Small intestine (tissue), 7 donors: Measurements from ENCODE around the gene AURKB. TPM values are rescaled to one million over a fixed set of nuclear protein-coding genes. Genes with fewer than 3 reads are reported as not detected.

ENCODE experiments used
- DNase-seq, 2 donors: peaks; one replicate each; pipeline versions ENCODE4 v3.0.0 to v3.0.0-alpha.2; 2013
- FAIRE-seq: peaks from 2 replicates; lab custom pipeline; 2012; peaks lifted over from hg19 to GRCh38; lab: Jason Lieb, UNC
- H3K27ac ChIP-seq, 3 donors: one replicate each; pipeline ENCODE4 v1.5.1; 2013; ENCODE audit warnings: low read length in 2 of 3, mild to moderate bottlenecking in 2 of 3, control low read depth in 1 of 3, inconsistent platforms in 1 of 3, low read depth in 1 of 3, moderate library complexity in 1 of 3
- H3K27me3 ChIP-seq, 3 donors: one replicate each; pipeline ENCODE4 v1.6.1; 2013; ENCODE audit warnings: low read length in 3 of 3, inconsistent platforms in 1 of 3; ENCODE audit not compliant: control insufficient read depth in 3 of 3, insufficient read depth in 3 of 3
- H3K36me3 ChIP-seq, 3 donors: one replicate each; pipeline ENCODE4 v1.6.1; 2013; ENCODE audit warnings: low read length in 3 of 3, inconsistent platforms in 1 of 3, low read depth in 1 of 3, mild to moderate bottlenecking in 1 of 3, moderate library complexity in 1 of 3; ENCODE audit not compliant: control insufficient read depth in 3 of 3, insufficient read depth in 2 of 3
- H3K4me1 ChIP-seq, 3 donors: one replicate each; pipeline ENCODE4 v1.6.1; 2013; ENCODE audit warnings: low read length in 2 of 3, inconsistent platforms in 1 of 3, low read depth in 1 of 3, mild to moderate bottlenecking in 1 of 3, moderate library complexity in 1 of 3; ENCODE audit not compliant: control insufficient read depth in 3 of 3, insufficient read depth in 2 of 3
- H3K4me3 ChIP-seq, 3 donors: one replicate each; pipeline ENCODE4 v1.5.1; 2013; ENCODE audit warnings: low read length in 3 of 3, control low read depth in 1 of 3, inconsistent platforms in 1 of 3, low read depth in 1 of 3, mild to moderate bottlenecking in 1 of 3, moderate library complexity in 1 of 3
- H3K9me3 ChIP-seq, 2 donors: one replicate each; pipeline ENCODE4 v1.6.1; 2013; ENCODE audit warnings: low read depth in 1 of 2, low read length in 1 of 2; ENCODE audit not compliant: control insufficient read depth in 2 of 2, insufficient read depth in 1 of 2
- WGBS, 3 donors: extraction: QIAGEN DNeasy Blood & Tissue Kit; methylation state at CpG; one replicate each; pipeline ENCODE4 v1.1.7; 2013; 5-methylcytosine and 5-hydroxymethylcytosine counted together
- polyA plus RNA-seq, 4 donors: library from polyadenylated mRNA; stranded (reverse) in 3 of 4; unstranded in 1 of 4; fragments of 200-250 nt in 3 of 4; fragments of 120-200 nt in 1 of 4; gene quantifications; one replicate each; pipeline versions ENCODE4 v1.2.1 to v1.2.3, GENCODE V29; 2013
- donor health status: healthy with polysubstance abuse.
- donor health status: control.
- donor health status: control.
- donor health status: Bipolar disorder and iron deficiency.
- donor health status: healthy.

Gene AURKB
- polyA plus RNA-seq, 4 donors = 4.9 to 48.4 (median 14.3) TPM

DNA sequence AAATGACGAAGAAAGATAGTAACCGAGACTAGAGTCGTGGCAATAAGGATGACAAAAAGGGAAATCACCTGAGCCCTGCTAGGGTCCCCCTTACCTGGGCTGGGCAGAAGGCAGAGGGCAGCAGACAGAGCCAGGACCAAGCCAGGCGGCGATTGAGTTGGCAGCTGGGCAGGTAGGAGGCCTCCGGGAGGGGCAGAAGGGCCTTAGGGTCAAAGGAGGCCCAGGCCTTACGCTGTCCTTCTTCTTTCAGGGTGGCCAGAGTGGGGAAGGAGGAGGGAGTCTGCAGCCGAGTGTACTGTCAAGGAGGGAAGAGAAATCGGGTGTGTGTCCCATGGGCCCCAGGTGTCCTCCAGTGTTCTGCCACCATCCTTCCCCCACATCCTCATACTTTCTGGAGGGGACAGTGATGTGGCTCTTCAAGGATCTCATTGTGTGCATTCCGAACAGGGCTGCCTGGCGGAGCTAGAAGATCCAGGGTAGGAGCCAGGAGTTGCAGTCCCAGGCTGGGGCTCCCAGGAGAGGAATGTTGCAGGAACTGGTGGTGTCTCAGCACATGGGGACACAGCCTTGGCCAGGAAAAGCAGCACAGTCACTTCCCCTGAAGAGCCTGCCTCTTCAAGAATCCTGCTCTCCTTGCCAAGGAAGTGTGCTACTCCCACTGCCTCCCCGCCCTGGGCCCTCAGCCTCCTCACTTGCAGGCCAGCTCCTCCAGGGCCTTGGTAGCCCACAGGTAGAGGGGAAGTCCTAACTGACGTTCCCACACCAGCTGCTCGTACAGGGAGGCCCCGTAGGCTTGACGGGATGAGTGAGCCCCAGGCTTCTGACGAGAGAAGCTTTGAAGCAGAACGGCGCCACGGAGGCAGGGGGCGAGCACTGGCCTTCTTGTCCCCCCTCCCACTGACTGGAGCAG, 24.2 kb upstream of the AURKB start:
- WGBS, 3 donors = 94 to 96% (median 95%) methylated on average over 20 to 21 of the region's 21 CpGs
- DNase-seq (no peak), FAIRE-seq (no peak)

DNA sequence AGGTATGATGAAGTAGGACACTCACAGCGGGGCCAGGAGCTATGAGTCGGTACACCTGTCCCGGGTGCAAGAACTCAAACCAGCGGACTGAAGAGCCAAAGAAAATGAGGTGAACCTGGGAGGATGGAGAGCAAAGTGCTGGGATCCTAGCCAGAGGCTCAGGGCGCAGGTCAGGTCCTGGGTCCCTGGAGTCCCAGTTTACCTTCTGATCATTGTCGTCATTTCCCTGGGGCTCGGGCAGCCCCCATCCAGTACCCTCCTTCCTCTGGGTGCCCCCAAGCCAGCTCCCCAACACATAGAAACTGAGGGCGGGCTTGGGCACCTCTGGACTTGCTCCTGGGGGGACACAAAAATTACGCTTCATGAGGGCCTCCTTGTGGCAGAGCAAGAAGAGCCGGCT, 21.3 kb upstream of the AURKB start:
- Histone ChIP-seq H3K27ac (no peak overlapping the region), H3K4me3 (no peak overlapping the region), H3K27me3 (no peaks in the 10 kb centered on the region), H3K4me1 (peaks cover 0 to 11% (median 0%) of the 10 kb centered on the region in 3 donors), H3K9me3 (no peaks in the 10 kb centered on the region), H3K36me3 (peaks cover 32 to 88% (median 41%) of the 10 kb centered on the region in 3 donors)
- WGBS, 3 donors = 94 to 96% (median 96%) methylated on average over 10 of the region's 10 CpGs
- no peak for DNase-seq
- FAIRE-seq = no peak

More for the DNA sequence above, 24.2 kb upstream of the AURKB start:
- H3K4me3 ChIP-seq = no peak overlapping the region
- peaks cover 38 to 82% (median 39%) of the 10 kb centered on the region in 3 donors for H3K36me3 ChIP-seq
- no peak overlapping the region for H3K27ac ChIP-seq
- no peaks in the 10 kb centered on the region for H3K4me1 ChIP-seq
- H3K27me3 ChIP-seq = no peaks in the 10 kb centered on the region
- H3K9me3 ChIP-seq = no peaks in the 10 kb centered on the region

DNA sequence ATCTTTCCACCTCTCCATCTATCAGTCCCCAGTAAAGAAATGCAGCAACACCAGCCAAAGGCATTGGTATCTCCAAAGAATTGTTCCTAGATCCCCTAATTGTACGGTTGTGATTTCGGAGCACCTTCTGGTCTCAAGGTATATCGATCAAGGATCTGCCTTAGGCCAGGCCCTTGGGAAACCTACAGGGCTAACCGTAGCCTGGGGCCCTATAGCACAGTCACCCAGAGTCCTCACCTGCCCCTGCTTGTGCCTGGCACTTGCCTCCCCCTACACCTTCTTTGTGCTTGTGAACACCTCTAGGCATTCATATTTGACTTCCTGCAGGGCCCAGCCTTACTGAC, 16.8 kb upstream of the AURKB start:
- Histone ChIP-seq H3K9me3 (no peaks in the 10 kb centered on the region), H3K27ac (peak overlapping the region in 2 of 3 donors; percentile 76 to 83), H3K36me3 (peaks cover 13 to 49% (median 16%) of the 10 kb centered on the region in 3 donors), H3K4me1 (peaks cover 0 to 25% (median 4%) of the 10 kb centered on the region in 3 donors), H3K27me3 (no peaks in the 10 kb centered on the region), H3K4me3 (peak overlapping the region in 1 of 3 donors; percentile 46)
- no peak for DNase-seq
- no peak for FAIRE-seq
- 88 to 91% (median 90%) methylated on average over 4 of the region's 4 CpGs for WGBS, 3 donors

DNA sequence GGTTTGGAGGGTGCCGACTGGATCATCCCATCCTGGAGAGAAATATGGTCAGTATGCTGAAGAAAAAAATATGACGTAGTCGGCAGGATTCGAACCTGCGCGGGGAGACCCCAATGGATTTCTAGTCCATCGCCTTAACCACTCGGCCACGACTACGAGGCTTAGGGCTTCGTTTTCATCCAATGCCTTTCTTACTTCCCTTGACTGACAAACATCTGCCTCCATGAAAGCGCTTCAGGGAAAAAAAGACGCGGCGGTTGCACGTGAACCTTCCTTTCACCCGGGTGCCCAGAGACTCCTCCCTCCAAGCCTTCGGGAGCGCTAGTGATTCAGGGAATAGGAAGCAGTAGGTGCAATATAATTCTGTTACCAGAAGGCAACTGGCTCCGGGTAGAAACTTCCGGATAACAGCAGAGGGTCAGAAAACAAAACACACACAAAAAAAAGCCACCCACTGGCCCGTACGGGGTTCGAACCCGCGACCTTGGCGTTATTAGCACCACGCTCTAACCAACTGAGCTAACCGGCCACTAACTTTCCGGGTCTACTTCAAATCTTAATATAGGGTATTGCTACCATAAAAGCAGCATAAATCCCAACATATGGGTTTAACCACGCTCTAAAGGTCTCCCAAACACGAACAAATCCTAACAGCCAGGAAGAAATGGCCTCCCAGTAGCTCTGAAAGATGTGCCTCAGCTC, 16.3 kb upstream of the AURKB start:
- WGBS, 3 donors = 8 to 15% (median 10%) methylated on average over 32 of the region's 32 CpGs
- no peaks in the 10 kb centered on the region for H3K9me3 ChIP-seq
- no peaks in the 10 kb centered on the region for H3K27me3 ChIP-seq
- peaks cover 0 to 26% (median 4%) of the 10 kb centered on the region in 3 donors for H3K4me1 ChIP-seq
- DNase-seq (peak; percentile 78 to 92), FAIRE-seq (no peak)
- peak overlapping the region; percentile 41 to 83 (median 76) for H3K27ac ChIP-seq
- peak overlapping the region in 1 of 3 donors; percentile 46 for H3K4me3 ChIP-seq
- H3K36me3 ChIP-seq = peaks cover 8 to 43% (median 16%) of the 10 kb centered on the region in 3 donors

DNA sequence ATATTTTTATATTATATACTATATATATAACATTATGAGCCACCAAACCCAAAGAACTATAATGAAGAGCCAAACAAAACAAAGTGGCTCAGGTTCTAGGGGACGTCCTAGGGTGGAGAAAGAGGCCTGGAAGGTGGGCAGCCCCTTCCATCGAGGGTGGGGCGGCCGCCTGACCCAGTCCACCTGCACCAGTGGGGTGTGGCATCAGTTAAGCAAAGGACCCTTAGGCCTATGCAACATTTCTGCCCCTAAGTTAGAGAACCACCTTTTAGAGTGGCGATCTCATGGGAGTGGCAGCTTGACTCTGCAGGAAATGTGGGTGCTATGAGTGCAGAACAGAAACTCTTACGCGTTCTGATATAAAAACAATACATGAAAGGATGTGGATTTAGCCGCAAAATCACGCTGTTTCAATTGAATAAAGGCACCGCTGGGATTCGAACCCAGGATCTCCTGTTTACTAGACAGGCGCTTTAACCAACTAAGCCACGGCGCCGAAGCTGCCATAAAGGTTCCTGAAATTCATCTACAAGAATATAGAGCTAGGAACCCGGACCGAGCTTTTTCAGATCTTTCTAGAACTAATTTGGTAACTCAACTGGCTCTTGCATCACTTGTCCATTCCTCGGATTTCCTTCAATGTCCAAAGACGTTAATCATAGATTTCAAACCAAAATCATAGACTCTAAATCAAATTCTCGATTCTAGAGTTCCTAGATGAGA, 15.6 kb upstream of the AURKB start:
- Histone ChIP-seq H3K9me3 (no peaks in the 10 kb centered on the region), H3K36me3 (peaks cover 3 to 36% (median 16%) of the 10 kb centered on the region in 3 donors), H3K27ac (peak overlapping the region in 2 of 3 donors; percentile 76 to 83), H3K4me3 (peak overlapping the region in 1 of 3 donors; percentile 46), H3K4me1 (peaks cover 0 to 26% (median 4%) of the 10 kb centered on the region in 3 donors), H3K27me3 (no peaks in the 10 kb centered on the region)
- FAIRE-seq = no peak
- WGBS, 3 donors = 42 to 62% (median 48%) methylated on average over 20 of the region's 20 CpGs
- peak in 1 of 2 donors; percentile 43 for DNase-seq

DNA sequence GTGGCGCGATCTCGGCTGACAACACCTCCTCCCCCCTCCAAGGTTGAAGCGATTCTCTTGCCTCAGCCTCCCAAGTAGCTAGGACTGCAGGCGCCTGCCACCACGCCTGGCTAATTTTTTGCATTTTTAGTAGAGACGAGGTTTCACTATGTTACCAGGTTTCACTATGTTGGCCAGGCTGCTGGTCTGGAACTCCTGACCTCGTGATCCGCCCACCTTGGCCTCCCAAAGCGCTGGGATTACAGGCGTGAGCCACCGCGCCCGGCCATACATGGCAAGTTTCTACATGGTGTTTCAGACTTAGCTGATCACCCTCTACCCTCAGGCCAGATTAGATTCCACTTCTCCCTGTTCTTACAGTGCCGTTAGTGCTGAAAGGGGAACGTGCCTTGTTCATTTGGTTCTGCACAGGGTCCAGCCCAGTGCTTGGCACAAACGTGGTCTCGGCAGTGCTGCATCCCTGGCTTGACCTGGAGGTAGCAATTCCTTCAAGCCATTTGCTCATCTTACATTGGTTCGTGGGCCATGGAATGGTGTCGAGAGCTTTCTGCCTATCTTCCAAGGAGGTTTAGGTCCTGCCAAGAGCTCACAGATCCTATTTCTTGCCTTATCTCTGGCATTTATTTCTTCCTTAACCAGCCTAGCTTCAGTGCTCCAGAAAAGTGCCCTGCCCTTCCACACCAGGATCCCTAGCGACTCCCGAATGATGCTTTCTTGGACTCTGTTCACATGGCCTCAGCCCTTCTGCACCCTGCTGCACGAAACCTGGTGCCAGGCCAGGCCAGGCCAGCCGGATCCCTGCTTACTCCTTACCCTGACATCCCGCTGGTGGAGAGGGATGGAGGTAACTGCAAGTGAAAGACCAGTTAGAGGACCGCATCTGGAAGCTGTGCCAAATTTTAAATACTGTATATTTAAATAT, 14.8 kb upstream of the AURKB start:
- Histone ChIP-seq H3K9me3 (no peaks in the 10 kb centered on the region), H3K36me3 (peaks cover 2 to 28% (median 10%) of the 10 kb centered on the region in 3 donors), H3K27ac (no peak overlapping the region), H3K4me1 (peaks cover 0 to 26% (median 4%) of the 10 kb centered on the region in 3 donors), H3K4me3 (no peak overlapping the region), H3K27me3 (no peaks in the 10 kb centered on the region)
- DNase-seq (no peak), FAIRE-seq (no peak)
- 89 to 91% (median 90%) methylated on average over 26 of the region's 26 CpGs for WGBS, 3 donors

DNA sequence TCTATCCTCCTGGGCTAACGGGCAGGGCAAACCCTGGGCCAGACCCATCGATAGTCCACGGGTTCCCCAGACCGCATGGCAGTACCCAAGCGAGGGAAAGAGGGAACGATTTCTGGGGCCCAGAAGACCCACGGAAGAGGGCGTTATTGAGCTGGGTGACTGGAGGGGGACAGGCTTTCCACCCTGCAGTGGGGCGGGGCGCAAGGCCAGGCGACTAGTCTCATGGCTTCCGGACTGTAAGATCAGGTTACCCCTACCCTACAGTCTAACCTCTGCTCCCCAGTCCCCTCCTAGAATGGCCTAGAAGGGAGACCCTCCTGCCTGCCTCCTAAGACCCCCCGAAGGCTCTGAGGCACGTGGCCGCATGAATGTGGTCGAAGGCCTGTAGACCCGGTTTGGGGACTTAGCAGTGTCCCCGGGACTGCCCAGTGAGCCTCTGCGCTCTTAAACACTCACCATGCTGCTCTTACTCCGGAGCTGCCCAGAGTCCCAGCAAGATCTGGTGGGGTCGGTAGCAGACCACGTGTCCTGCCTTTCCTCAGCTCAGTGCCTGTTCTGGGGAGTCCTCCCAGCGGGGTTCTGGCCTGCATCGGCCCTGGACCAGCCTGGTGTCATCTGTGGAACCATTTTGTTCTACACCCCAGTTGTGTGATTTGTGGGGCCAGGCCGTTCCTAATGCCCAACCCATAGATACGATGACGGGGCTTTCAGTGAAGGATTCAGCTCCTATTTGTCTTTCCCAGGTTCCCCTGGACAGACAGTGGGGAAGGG, 13.2 kb upstream of the AURKB start:
- peaks cover 0 to 13% (median 5%) of the 10 kb centered on the region in 3 donors for H3K36me3 ChIP-seq
- peaks cover 0 to 26% (median 4%) of the 10 kb centered on the region in 3 donors for H3K4me1 ChIP-seq
- no peaks in the 10 kb centered on the region for H3K9me3 ChIP-seq
- peak; percentile 21 to 82 for DNase-seq
- FAIRE-seq = no peak
- H3K4me3 ChIP-seq = peak overlapping the region; percentile 34 to 85 (median 60)
- H3K27ac ChIP-seq = peak overlapping the region; percentile 96 to 97 (median 97)
- WGBS, 3 donors = 5 to 7% (median 6%) methylated on average over 27 of the region's 27 CpGs
- no peaks in the 10 kb centered on the region for H3K27me3 ChIP-seq
